Measurements from ENCODE around the gene MLLT3. TPM values are rescaled to one million over a fixed set of nuclear protein-coding genes. Genes with fewer than 3 reads are reported as not detected.

The MLLT3 gene
- total RNA-seq, 2 experiments from 2014 or later, result 70.2 to 74.7 TPM

- ChIA-PET CTCF (interaction anchor here (0.9 kb wide), 1 partner anchor 9 kb away, joined by 3 read pairs; no protein-coding TSS in a partner anchor), POLR2A (no interaction called here)
- Mint-ChIP-seq H3K4me1 (peaks cover 52% of the 10 kb centered on the region), H3K27me3 (no peaks in the 10 kb centered on the region), H3K36me3 (ENCODE audit: low read depth) (peaks cover 66% of the 10 kb centered on the region), H3K4me3 (no peak overlapping the region), H3K9me3 (peaks cover 2% of the 10 kb centered on the region), H3K27ac (no peak overlapping the region)
- DNase-seq, result no peak
Observed at GRCh38 chr9:20404192-20404813, 218.0 kb downstream of the MLLT3 start.

GRCh38 chr9:20403346-20403745 lies 219.0 kb downstream of the MLLT3 start:
- no peak overlapping the region for H3K27ac Mint-ChIP-seq

GRCh38 chr9:20402273-20402875 lies 219.9 kb downstream of the MLLT3 start:
- Mint-ChIP-seq H3K9me3 (peaks cover 2% of the 10 kb centered on the region), H3K4me3 (no peak overlapping the region), H3K27me3 (no peaks in the 10 kb centered on the region), H3K4me1 (peaks cover 47% of the 10 kb centered on the region), H3K36me3 (ENCODE audit: low read depth) (peaks cover 62% of the 10 kb centered on the region), H3K27ac (no peak overlapping the region)
- ChIA-PET POLR2A (no interaction called here), CTCF (no interaction called here)
- no peak for DNase-seq

More at GRCh38 chr9:20403346-20403745, 219.0 kb downstream of the MLLT3 start:
- POLR2A ChIA-PET, result no interaction called here
- H3K4me1 Mint-ChIP-seq, result peaks cover 53% of the 10 kb centered on the region
- H3K36me3 Mint-ChIP-seq (ENCODE audit: low read depth), result peaks cover 64% of the 10 kb centered on the region
- H3K4me3 Mint-ChIP-seq, result no peak overlapping the region
- DNase-seq, result no peak
- CTCF ChIA-PET, result no interaction called here
- H3K27me3 Mint-ChIP-seq, result no peaks in the 10 kb centered on the region
- peaks cover 2% of the 10 kb centered on the region for H3K9me3 Mint-ChIP-seq

GRCh38 chr9:20398536-20399338 lies 223.6 kb downstream of the MLLT3 start:
- Mint-ChIP-seq H3K4me3 (no peak overlapping the region), H3K36me3 (ENCODE audit: low read depth) (peaks cover 68% of the 10 kb centered on the region), H3K27me3 (no peaks in the 10 kb centered on the region), H3K4me1 (peaks cover 56% of the 10 kb centered on the region), H3K27ac (peak overlapping the region; percentile 54), H3K9me3 (peaks cover 7% of the 10 kb centered on the region)
- POLR2A ChIA-PET, result no interaction called here
- CTCF ChIA-PET, result interaction anchor here (0.9 kb wide), 1 partner anchor 8 kb away, joined by 3 read pairs; no protein-coding TSS in a partner anchor
- DNase-seq, result no peak

GRCh38 chr9:20397348-20397747 lies 225.0 kb downstream of the MLLT3 start:
- H3K27ac Mint-ChIP-seq, result no peak overlapping the region
- peaks cover 7% of the 10 kb centered on the region for H3K9me3 Mint-ChIP-seq
- ChIA-PET CTCF (interaction anchor here (0.5 kb wide), 1 partner anchor 1844 kb away, joined by 5 read pairs; no protein-coding TSS in a partner anchor), POLR2A (no interaction called here)
- H3K27me3 Mint-ChIP-seq, result no peaks in the 10 kb centered on the region
- H3K4me1 Mint-ChIP-seq, result peaks cover 47% of the 10 kb centered on the region
- no peak for DNase-seq
- H3K4me3 Mint-ChIP-seq, result no peak overlapping the region
- H3K36me3 Mint-ChIP-seq (ENCODE audit: low read depth), result peaks cover 63% of the 10 kb centered on the region

GRCh38 chr9:20396509-20396908 lies 225.8 kb downstream of the MLLT3 start:
- DNase-seq, result no peak
- Mint-ChIP-seq H3K4me3 (no peak overlapping the region), H3K9me3 (peaks cover 7% of the 10 kb centered on the region), H3K27ac (no peak overlapping the region), H3K36me3 (ENCODE audit: low read depth) (peaks cover 56% of the 10 kb centered on the region), H3K4me1 (peaks cover 43% of the 10 kb centered on the region), H3K27me3 (no peaks in the 10 kb centered on the region)
- CTCF ChIA-PET, result no interaction called here
- POLR2A ChIA-PET, result no interaction called here

GRCh38 chr9:20395651-20396050 lies 226.6 kb downstream of the MLLT3 start:
- peaks cover 54% of the 10 kb centered on the region for H3K36me3 Mint-ChIP-seq (ENCODE audit: low read depth)
- DNase-seq, result no peak
- H3K27me3 Mint-ChIP-seq, result no peaks in the 10 kb centered on the region
- peaks cover 5% of the 10 kb centered on the region for H3K9me3 Mint-ChIP-seq
- ChIA-PET CTCF (interaction anchor here (0.6 to 1.0 kb wide), 2 partner anchors 9 to 485 kb away, joined by 3 read pairs; no protein-coding TSS in a partner anchor), POLR2A (no interaction called here)
- H3K27ac Mint-ChIP-seq, result no peak overlapping the region
- H3K4me3 Mint-ChIP-seq, result no peak overlapping the region
- H3K4me1 Mint-ChIP-seq, result peaks cover 40% of the 10 kb centered on the region

GRCh38 chr9:20394969-20395368 lies 227.3 kb downstream of the MLLT3 start:
- Mint-ChIP-seq H3K27me3 (no peaks in the 10 kb centered on the region), H3K36me3 (ENCODE audit: low read depth) (peaks cover 57% of the 10 kb centered on the region), H3K4me3 (no peak overlapping the region), H3K27ac (no peak overlapping the region), H3K9me3 (peaks cover 9% of the 10 kb centered on the region), H3K4me1 (peaks cover 39% of the 10 kb centered on the region)
- DNase-seq, result no peak
- CTCF ChIA-PET, result interaction anchor here (0.6 to 1.0 kb wide), 2 partner anchors 9 to 485 kb away, joined by 3 read pairs; no protein-coding TSS in a partner anchor
- POLR2A ChIA-PET, result no interaction called here

- Mint-ChIP-seq H3K4me3 (no peak overlapping the region), H3K27ac (no peak overlapping the region), H3K4me1 (peaks cover 10% of the 10 kb centered on the region), H3K9me3 (peaks cover 6% of the 10 kb centered on the region), H3K27me3 (no peaks in the 10 kb centered on the region), H3K36me3 (ENCODE audit: low read depth) (peaks cover 52% of the 10 kb centered on the region)
- POLR2A ChIA-PET, result no interaction called here
- DNase-seq, result no peak
- CTCF ChIA-PET, result no interaction called here
Observed at GRCh38 chr9:20391208-20391607, 231.1 kb downstream of the MLLT3 start.

GRCh38 chr9:20390400-20390799 lies 231.9 kb downstream of the MLLT3 start:
- Mint-ChIP-seq H3K36me3 (ENCODE audit: low read depth) (peaks cover 50% of the 10 kb centered on the region), H3K9me3 (peaks cover 6% of the 10 kb centered on the region), H3K27ac (no peak overlapping the region), H3K27me3 (no peaks in the 10 kb centered on the region), H3K4me3 (no peak overlapping the region), H3K4me1 (peaks cover 6% of the 10 kb centered on the region)
- CTCF ChIA-PET, result no interaction called here
- POLR2A ChIA-PET, result no interaction called here
- DNase-seq, result no peak

GRCh38 chr9:20387062-20387461 lies 235.2 kb downstream of the MLLT3 start:
- peaks cover 6% of the 10 kb centered on the region for H3K9me3 Mint-ChIP-seq
- H3K4me3 Mint-ChIP-seq, result no peak overlapping the region
- no peak overlapping the region for H3K27ac Mint-ChIP-seq
- peaks cover 39% of the 10 kb centered on the region for H3K36me3 Mint-ChIP-seq (ENCODE audit: low read depth)
- no peaks in the 10 kb centered on the region for H3K27me3 Mint-ChIP-seq
- ChIA-PET POLR2A (no interaction called here), CTCF (no interaction called here)
- DNase-seq, result no peak
- peaks cover 25% of the 10 kb centered on the region for H3K4me1 Mint-ChIP-seq

GRCh38 chr9:20384642-20385041 lies 237.7 kb downstream of the MLLT3 start:
- H3K27ac Mint-ChIP-seq, result no peak overlapping the region
- H3K4me1 Mint-ChIP-seq, result peaks cover 29% of the 10 kb centered on the region
- no peak for DNase-seq
- CTCF ChIA-PET, result no interaction called here
- no peaks in the 10 kb centered on the region for H3K27me3 Mint-ChIP-seq
- H3K4me3 Mint-ChIP-seq, result no peak overlapping the region
- POLR2A ChIA-PET, result no interaction called here
- H3K9me3 Mint-ChIP-seq, result no peaks in the 10 kb centered on the region
- peaks cover 34% of the 10 kb centered on the region for H3K36me3 Mint-ChIP-seq (ENCODE audit: low read depth)

GRCh38 chr9:20382460-20383071 lies 239.7 kb downstream of the MLLT3 start:
- Mint-ChIP-seq H3K4me3 (no peak overlapping the region), H3K9me3 (no peaks in the 10 kb centered on the region), H3K27me3 (no peaks in the 10 kb centered on the region), H3K36me3 (ENCODE audit: low read depth) (peaks cover 20% of the 10 kb centered on the region), H3K4me1 (peaks cover 35% of the 10 kb centered on the region), H3K27ac (no peak overlapping the region)
- DNase-seq, result no peak
- ChIA-PET POLR2A (no interaction called here), CTCF (interaction anchor here (0.5 to 0.9 kb wide), 2 partner anchors 24 to 1270 kb away, joined by 3 read pairs; no protein-coding TSS in a partner anchor)

Measured in activated CD4-positive, alpha-beta T cell treated with anti-CD3 and anti-CD28 coated beads, Interleukin-2, amount 10 ng/mL, durations not matched to agents 7 days and 5 days (primary cell).